Measurements from ENCODE around the gene C10orf88. TPM values are rescaled to one million over a fixed set of nuclear protein-coding genes. Genes with fewer than 3 reads are reported as not detected.

The C10orf88 gene
- total RNA-seq, 4 donors from 2014 or later, result 4.2 to 9.6 (median 6.8) TPM

DNA sequence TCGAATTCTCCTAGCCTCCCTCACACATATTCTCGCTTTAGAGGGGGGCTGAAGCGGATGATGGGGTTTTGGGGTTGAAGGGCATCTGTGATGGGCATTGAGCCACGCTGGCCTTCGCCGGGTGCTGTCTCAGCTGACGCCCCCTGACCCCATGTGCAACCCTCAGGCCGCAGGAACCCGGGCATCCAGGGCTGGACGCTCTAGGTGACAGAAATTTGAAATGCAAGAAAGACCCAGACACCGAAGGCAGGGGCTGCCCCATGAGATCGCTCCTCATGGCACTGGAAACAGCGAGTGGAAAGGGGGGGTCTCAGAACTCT, 664 bp upstream of the C10orf88 start:
- Histone ChIP-seq H3K9me3 (no peaks in the 10 kb centered on the region), H3K27ac (peak overlapping the region in 2 of 4 donors; percentile 82 to 86), H3K27me3 (no peaks in the 10 kb centered on the region), H3K4me1 (peaks cover 10 to 22% of the 10 kb centered on the region in 2 donors), H3K4me3 (peak overlapping the region; percentile 83 to 92 (median 88)), H3K36me3 (peaks cover 0 to 8% of the 10 kb centered on the region in 2 donors)
- in situ Hi-C loops (cut with MboI; ENCODE audit: low sequenced_read_pairs in 4 of 4) (loop anchor here in 1 of 4 donors (25.0 kb wide), 1 partner anchor 208 kb away; the partner anchor contains the start of gene BUB3), intact Hi-C loops (cut with DNase I; ENCODE audit: low total_unique reads) (loop anchor here (1.0 to 5.0 kb wide), 3 partner anchors 26 to 198 kb away; partner anchors contain the start of genes ACADSB, BUB3, IKZF5 and PSTK)
- DNase-seq, result no peak
- no peak for TF ChIP-seq POLR2A (IDR thresholded peaks at IDR 0.05)
- TF ChIP-seq, protein P1, sequence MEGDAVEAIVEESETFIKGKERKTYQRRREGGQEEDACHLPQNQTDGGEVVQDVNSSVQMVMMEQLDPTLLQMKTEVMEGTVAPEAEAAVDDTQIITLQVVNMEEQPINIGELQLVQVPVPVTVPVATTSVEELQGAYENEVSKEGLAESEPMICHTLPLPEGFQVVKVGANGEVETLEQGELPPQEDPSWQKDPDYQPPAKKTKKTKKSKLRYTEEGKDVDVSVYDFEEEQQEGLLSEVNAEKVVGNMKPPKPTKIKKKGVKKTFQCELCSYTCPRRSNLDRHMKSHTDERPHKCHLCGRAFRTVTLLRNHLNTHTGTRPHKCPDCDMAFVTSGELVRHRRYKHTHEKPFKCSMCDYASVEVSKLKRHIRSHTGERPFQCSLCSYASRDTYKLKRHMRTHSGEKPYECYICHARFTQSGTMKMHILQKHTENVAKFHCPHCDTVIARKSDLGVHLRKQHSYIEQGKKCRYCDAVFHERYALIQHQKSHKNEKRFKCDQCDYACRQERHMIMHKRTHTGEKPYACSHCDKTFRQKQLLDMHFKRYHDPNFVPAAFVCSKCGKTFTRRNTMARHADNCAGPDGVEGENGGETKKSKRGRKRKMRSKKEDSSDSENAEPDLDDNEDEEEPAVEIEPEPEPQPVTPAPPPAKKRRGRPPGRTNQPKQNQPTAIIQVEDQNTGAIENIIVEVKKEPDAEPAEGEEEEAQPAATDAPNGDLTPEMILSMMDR (IDR thresholded peaks at IDR 0.05 in 4 of 5, conservative IDR thresholded peaks at IDR 0.05 in 1 of 5), result no peak
- ATAC-seq, result no peak

DNA sequence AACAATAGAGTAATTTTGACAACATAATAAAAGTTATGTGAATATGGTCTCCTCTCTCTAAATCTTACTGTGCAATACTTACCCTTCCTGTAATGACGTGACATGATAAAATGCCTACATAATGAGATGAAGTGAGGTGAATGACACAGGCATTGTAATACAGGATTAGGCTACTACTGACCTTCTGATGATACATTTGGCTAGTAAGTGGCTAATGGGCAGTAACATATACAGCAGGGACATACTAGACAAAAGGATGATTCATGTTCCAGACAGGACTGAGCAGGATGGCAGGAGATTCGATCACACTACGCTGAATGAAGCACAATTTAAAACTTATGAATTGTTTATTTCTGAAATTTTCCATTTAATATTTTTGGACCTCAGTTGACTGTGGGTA, 4.7 kb downstream of the C10orf88 start:
- in situ Hi-C loops (cut with MboI; ENCODE audit: low sequenced_read_pairs in 4 of 4), result no loop called here
- no peaks in the 10 kb centered on the region for H3K9me3 ChIP-seq
- TF ChIP-seq, protein P1 (IDR thresholded peaks at IDR 0.05 in 4 of 5, conservative IDR thresholded peaks at IDR 0.05 in 1 of 5), result no peak
- TF ChIP-seq POLR2A (IDR thresholded peaks at IDR 0.05), result no peak

DNA sequence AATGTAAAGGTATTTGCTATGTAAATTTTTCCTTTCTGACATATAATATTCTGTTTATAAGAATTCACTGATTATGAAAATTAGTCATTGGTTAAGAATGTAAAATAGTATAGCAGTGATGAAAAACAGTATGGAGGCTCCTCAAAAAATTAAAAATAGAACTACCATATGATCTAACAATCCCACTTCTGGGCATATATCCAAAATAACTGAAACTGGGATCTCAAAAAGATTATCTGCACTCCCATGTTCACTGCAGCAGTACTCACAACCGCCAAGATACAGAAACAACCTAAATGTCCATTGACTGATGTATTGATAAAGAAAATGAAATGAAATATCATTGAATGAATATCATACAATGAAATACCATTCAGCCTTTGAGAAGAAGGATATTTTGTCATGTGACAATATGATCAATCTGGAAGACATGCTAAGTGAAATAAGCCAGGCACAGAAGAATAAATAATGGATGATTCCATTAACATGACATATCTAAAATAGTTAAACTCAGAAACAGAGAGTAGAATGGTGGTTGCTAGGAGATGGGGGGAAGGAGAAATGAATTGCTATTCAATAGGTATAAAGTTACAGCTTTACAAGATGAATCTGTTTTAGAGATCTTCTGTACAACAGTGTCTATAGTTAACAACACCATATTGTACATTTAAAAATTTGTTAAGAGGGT, 14.0 kb downstream of the C10orf88 start:
- TF ChIP-seq POLR2A (IDR thresholded peaks at IDR 0.05), result no peak
- TF ChIP-seq, protein P1 (IDR thresholded peaks at IDR 0.05 in 4 of 5, conservative IDR thresholded peaks at IDR 0.05 in 1 of 5), result no peak
- H3K4me1 ChIP-seq, result no peaks in the 10 kb centered on the region
- H3K36me3 ChIP-seq, result peaks cover 0 to 38% of the 10 kb centered on the region in 2 donors
- intact Hi-C loops (cut with DNase I; ENCODE audit: low total_unique reads), result no loop called here
- DNase-seq (no peak), ATAC-seq (no peak)
- no peak overlapping the region for H3K4me3 ChIP-seq
- H3K9me3 ChIP-seq, result no peaks in the 10 kb centered on the region
- H3K27ac ChIP-seq, result no peak overlapping the region
- in situ Hi-C loops (cut with MboI; ENCODE audit: low sequenced_read_pairs in 4 of 4), result no loop called here
- H3K27me3 ChIP-seq, result no peaks in the 10 kb centered on the region

More for the DNA sequence above, 4.7 kb downstream of the C10orf88 start:
- no peak overlapping the region for H3K4me3 ChIP-seq
- ATAC-seq (no peak), DNase-seq (no peak)
- intact Hi-C loops (cut with DNase I; ENCODE audit: low total_unique reads), result no loop called here
- H3K27ac ChIP-seq, result no peak overlapping the region
- H3K36me3 ChIP-seq, result peaks cover 0 to 45% of the 10 kb centered on the region in 2 donors
- peaks cover 10 to 15% of the 10 kb centered on the region in 2 donors for H3K4me1 ChIP-seq
- no peaks in the 10 kb centered on the region for H3K27me3 ChIP-seq

DNA sequence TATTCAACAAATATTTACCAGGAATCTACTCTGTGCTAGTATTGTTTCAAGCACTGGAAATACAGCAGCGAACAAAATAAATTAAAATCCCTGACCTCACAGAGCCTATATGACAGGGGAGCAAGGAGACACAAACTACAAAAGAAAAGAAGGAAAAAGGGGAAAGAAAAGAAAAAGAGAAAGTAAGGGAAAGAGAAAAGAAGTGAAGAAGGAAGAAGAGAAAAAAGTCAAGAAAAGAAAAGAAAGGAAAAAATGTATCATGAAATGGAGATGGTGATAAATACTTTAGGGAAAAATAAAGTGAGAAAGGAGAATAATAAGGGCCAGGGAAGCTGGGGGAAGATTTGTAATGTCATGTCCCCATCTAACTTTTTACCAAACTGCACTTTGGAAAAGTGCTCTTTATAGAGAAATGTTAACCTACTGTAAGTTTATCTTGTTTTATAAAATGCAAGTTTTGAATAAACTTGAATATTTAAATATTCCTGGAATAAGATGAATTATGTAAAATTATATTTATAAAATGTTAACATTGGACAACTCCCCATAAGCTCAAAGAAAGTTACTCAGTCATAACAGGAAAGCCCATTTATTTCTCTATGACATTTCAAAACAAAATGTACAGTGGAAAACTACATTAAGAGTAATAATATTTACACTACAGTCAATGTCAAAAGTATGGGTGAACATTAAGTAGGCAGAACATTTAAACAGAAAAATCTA, 14.7 kb downstream of the C10orf88 start:
- no peak for TF ChIP-seq POLR2A (IDR thresholded peaks at IDR 0.05)
- TF ChIP-seq, protein P1 (IDR thresholded peaks at IDR 0.05 in 4 of 5, conservative IDR thresholded peaks at IDR 0.05 in 1 of 5), result no peak
- no peak for ATAC-seq
- intact Hi-C loops (cut with DNase I; ENCODE audit: low total_unique reads), result no loop called here
- H3K4me3 ChIP-seq, result no peak overlapping the region
- H3K27ac ChIP-seq, result no peak overlapping the region
- in situ Hi-C loops (cut with MboI; ENCODE audit: low sequenced_read_pairs in 4 of 4), result no loop called here
- no peak for DNase-seq
- no peaks in the 10 kb centered on the region for H3K4me1 ChIP-seq
- H3K36me3 ChIP-seq, result peaks cover 0 to 38% of the 10 kb centered on the region in 2 donors
- no peaks in the 10 kb centered on the region for H3K27me3 ChIP-seq
- no peaks in the 10 kb centered on the region for H3K9me3 ChIP-seq

Measured in gastrocnemius medialis (tissue), 4 donors.